ENCODE results near the gene CCBE1.

The CCBE1 gene

GRCh38 chr18:59616501-59616900 is 80.7 kb downstream of the CCBE1 start:
- H3K4me1 Mint-ChIP-seq (ENCODE audit: low read depth): no peaks in the 10 kb centered on the region
- no peaks in the 10 kb centered on the region for H3K9me3 Mint-ChIP-seq
- H3K27ac Mint-ChIP-seq: no peak overlapping the region
- H3K36me3 Mint-ChIP-seq (ENCODE audit: low read depth): no peaks in the 10 kb centered on the region
- no peak overlapping the region for H3K4me3 Mint-ChIP-seq
- H3K27me3 Mint-ChIP-seq (ENCODE audit: low read depth): no peaks in the 10 kb centered on the region

- H3K27me3 Mint-ChIP-seq (ENCODE audit: low read depth): no peaks in the 10 kb centered on the region
Measured at GRCh38 chr18:59613903-59614302, 83.3 kb downstream of the CCBE1 start.

GRCh38 chr18:59612381-59612780 is 84.8 kb downstream of the CCBE1 start:
- no peak overlapping the region for H3K4me3 Mint-ChIP-seq
- H3K9me3 Mint-ChIP-seq: no peaks in the 10 kb centered on the region
- H3K36me3 Mint-ChIP-seq (ENCODE audit: low read depth): no peaks in the 10 kb centered on the region
- H3K27me3 Mint-ChIP-seq (ENCODE audit: low read depth): no peaks in the 10 kb centered on the region
- H3K4me1 Mint-ChIP-seq (ENCODE audit: low read depth): no peaks in the 10 kb centered on the region
- no peak overlapping the region for H3K27ac Mint-ChIP-seq

More at GRCh38 chr18:59613903-59614302, 83.3 kb downstream of the CCBE1 start:
- H3K36me3 Mint-ChIP-seq (ENCODE audit: low read depth): no peaks in the 10 kb centered on the region
- no peaks in the 10 kb centered on the region for H3K4me1 Mint-ChIP-seq (ENCODE audit: low read depth)
- H3K9me3 Mint-ChIP-seq: no peaks in the 10 kb centered on the region
- H3K4me3 Mint-ChIP-seq: no peak overlapping the region
- H3K27ac Mint-ChIP-seq: no peak overlapping the region

- Mint-ChIP-seq H3K4me3 (no peak overlapping the region), H3K27me3 (ENCODE audit: low read depth) (no peaks in the 10 kb centered on the region), H3K36me3 (ENCODE audit: low read depth) (no peaks in the 10 kb centered on the region), H3K27ac (no peak overlapping the region), H3K9me3 (no peaks in the 10 kb centered on the region), H3K4me1 (ENCODE audit: low read depth) (no peaks in the 10 kb centered on the region)
Measured at GRCh38 chr18:59610546-59611140, 86.6 kb downstream of the CCBE1 start.

- Mint-ChIP-seq H3K36me3 (ENCODE audit: low read depth) (no peaks in the 10 kb centered on the region), H3K4me3 (no peak overlapping the region)
Measured at GRCh38 chr18:59609654-59610053, 87.6 kb downstream of the CCBE1 start.

GRCh38 chr18:59607471-59607870 is 89.8 kb downstream of the CCBE1 start:
- H3K27ac Mint-ChIP-seq: no peak overlapping the region
- H3K36me3 Mint-ChIP-seq (ENCODE audit: low read depth): no peaks in the 10 kb centered on the region
- no peaks in the 10 kb centered on the region for H3K27me3 Mint-ChIP-seq (ENCODE audit: low read depth)
- H3K9me3 Mint-ChIP-seq: no peaks in the 10 kb centered on the region
- H3K4me3 Mint-ChIP-seq: no peak overlapping the region
- H3K4me1 Mint-ChIP-seq (ENCODE audit: low read depth): no peaks in the 10 kb centered on the region

More at GRCh38 chr18:59609654-59610053, 87.6 kb downstream of the CCBE1 start:
- H3K27ac Mint-ChIP-seq: no peak overlapping the region
- H3K27me3 Mint-ChIP-seq (ENCODE audit: low read depth): no peaks in the 10 kb centered on the region
- no peaks in the 10 kb centered on the region for H3K4me1 Mint-ChIP-seq (ENCODE audit: low read depth)
- no peaks in the 10 kb centered on the region for H3K9me3 Mint-ChIP-seq

- Mint-ChIP-seq H3K27ac (no peak overlapping the region), H3K36me3 (ENCODE audit: low read depth) (no peaks in the 10 kb centered on the region), H3K27me3 (ENCODE audit: low read depth) (no peaks in the 10 kb centered on the region), H3K4me1 (ENCODE audit: low read depth) (no peaks in the 10 kb centered on the region), H3K4me3 (no peak overlapping the region), H3K9me3 (no peaks in the 10 kb centered on the region)
Measured at GRCh38 chr18:59607078-59607379, 90.2 kb downstream of the CCBE1 start.

- Mint-ChIP-seq H3K4me1 (ENCODE audit: low read depth) (no peaks in the 10 kb centered on the region), H3K4me3 (no peak overlapping the region), H3K36me3 (ENCODE audit: low read depth) (no peaks in the 10 kb centered on the region), H3K9me3 (no peaks in the 10 kb centered on the region), H3K27me3 (ENCODE audit: low read depth) (no peaks in the 10 kb centered on the region), H3K27ac (no peak overlapping the region)
Measured at GRCh38 chr18:59606193-59607077, 90.8 kb downstream of the CCBE1 start.

GRCh38 chr18:59605633-59606192 is 91.5 kb downstream of the CCBE1 start:
- Mint-ChIP-seq H3K27ac (no peak overlapping the region), H3K27me3 (ENCODE audit: low read depth) (no peaks in the 10 kb centered on the region), H3K4me3 (no peak overlapping the region), H3K36me3 (ENCODE audit: low read depth) (no peaks in the 10 kb centered on the region), H3K4me1 (ENCODE audit: low read depth) (no peaks in the 10 kb centered on the region), H3K9me3 (no peaks in the 10 kb centered on the region)

GRCh38 chr18:59604877-59605276 is 92.3 kb downstream of the CCBE1 start:
- no peaks in the 10 kb centered on the region for H3K36me3 Mint-ChIP-seq (ENCODE audit: low read depth)
- no peaks in the 10 kb centered on the region for H3K27me3 Mint-ChIP-seq (ENCODE audit: low read depth)
- no peaks in the 10 kb centered on the region for H3K4me1 Mint-ChIP-seq (ENCODE audit: low read depth)
- H3K4me3 Mint-ChIP-seq: no peak overlapping the region
- H3K9me3 Mint-ChIP-seq: no peaks in the 10 kb centered on the region
- H3K27ac Mint-ChIP-seq: no peak overlapping the region

- H3K27ac Mint-ChIP-seq: no peak overlapping the region
- H3K36me3 Mint-ChIP-seq (ENCODE audit: low read depth): no peaks in the 10 kb centered on the region
- H3K4me3 Mint-ChIP-seq: no peak overlapping the region
- H3K4me1 Mint-ChIP-seq (ENCODE audit: low read depth): no peaks in the 10 kb centered on the region
- H3K9me3 Mint-ChIP-seq: no peaks in the 10 kb centered on the region
- no peaks in the 10 kb centered on the region for H3K27me3 Mint-ChIP-seq (ENCODE audit: low read depth)
Measured at GRCh38 chr18:59597049-59597448, 100.2 kb downstream of the CCBE1 start.

- Mint-ChIP-seq H3K27me3 (ENCODE audit: low read depth) (no peaks in the 10 kb centered on the region), H3K4me3 (no peak overlapping the region), H3K27ac (no peak overlapping the region), H3K9me3 (no peaks in the 10 kb centered on the region), H3K4me1 (ENCODE audit: low read depth) (no peaks in the 10 kb centered on the region), H3K36me3 (ENCODE audit: low read depth) (no peaks in the 10 kb centered on the region)
Measured at GRCh38 chr18:59593291-59593717, 103.9 kb downstream of the CCBE1 start.

GRCh38 chr18:59592624-59593023 is 104.6 kb downstream of the CCBE1 start:
- Mint-ChIP-seq H3K27ac (no peak overlapping the region), H3K27me3 (ENCODE audit: low read depth) (no peaks in the 10 kb centered on the region), H3K9me3 (no peaks in the 10 kb centered on the region), H3K36me3 (ENCODE audit: low read depth) (no peaks in the 10 kb centered on the region), H3K4me1 (ENCODE audit: low read depth) (no peaks in the 10 kb centered on the region), H3K4me3 (no peak overlapping the region)

GRCh38 chr18:59582395-59582794 is 114.8 kb downstream of the CCBE1 start:
- H3K4me1 Mint-ChIP-seq (ENCODE audit: low read depth): no peaks in the 10 kb centered on the region
- H3K36me3 Mint-ChIP-seq (ENCODE audit: low read depth): no peaks in the 10 kb centered on the region
- no peak overlapping the region for H3K4me3 Mint-ChIP-seq
- H3K27ac Mint-ChIP-seq: no peak overlapping the region
- no peaks in the 10 kb centered on the region for H3K9me3 Mint-ChIP-seq
- no peaks in the 10 kb centered on the region for H3K27me3 Mint-ChIP-seq (ENCODE audit: low read depth)

GRCh38 chr18:59579509-59579908 is 117.7 kb downstream of the CCBE1 start:
- Mint-ChIP-seq H3K27me3 (ENCODE audit: low read depth) (no peaks in the 10 kb centered on the region), H3K4me3 (no peak overlapping the region), H3K4me1 (ENCODE audit: low read depth) (no peaks in the 10 kb centered on the region), H3K36me3 (ENCODE audit: low read depth) (no peaks in the 10 kb centered on the region), H3K27ac (no peak overlapping the region), H3K9me3 (no peaks in the 10 kb centered on the region)

Measured in T-helper 1 cell treated with Interleukin-12 subunit alpha and Interleukin-12 subunit beta and Interleukin-4 antibody, amounts not matched to agents 30 μg/mL and 1 μg/mL, for 36 hours (primary cell).